Measurements from ENCODE around the gene PLK1.
"Not testable (repeated sequence)": the region's sequence is repeated elsewhere in the genome, so short reads cannot be mapped to it uniquely, and the experiment has no call there.

PLK1 gene

DNA sequence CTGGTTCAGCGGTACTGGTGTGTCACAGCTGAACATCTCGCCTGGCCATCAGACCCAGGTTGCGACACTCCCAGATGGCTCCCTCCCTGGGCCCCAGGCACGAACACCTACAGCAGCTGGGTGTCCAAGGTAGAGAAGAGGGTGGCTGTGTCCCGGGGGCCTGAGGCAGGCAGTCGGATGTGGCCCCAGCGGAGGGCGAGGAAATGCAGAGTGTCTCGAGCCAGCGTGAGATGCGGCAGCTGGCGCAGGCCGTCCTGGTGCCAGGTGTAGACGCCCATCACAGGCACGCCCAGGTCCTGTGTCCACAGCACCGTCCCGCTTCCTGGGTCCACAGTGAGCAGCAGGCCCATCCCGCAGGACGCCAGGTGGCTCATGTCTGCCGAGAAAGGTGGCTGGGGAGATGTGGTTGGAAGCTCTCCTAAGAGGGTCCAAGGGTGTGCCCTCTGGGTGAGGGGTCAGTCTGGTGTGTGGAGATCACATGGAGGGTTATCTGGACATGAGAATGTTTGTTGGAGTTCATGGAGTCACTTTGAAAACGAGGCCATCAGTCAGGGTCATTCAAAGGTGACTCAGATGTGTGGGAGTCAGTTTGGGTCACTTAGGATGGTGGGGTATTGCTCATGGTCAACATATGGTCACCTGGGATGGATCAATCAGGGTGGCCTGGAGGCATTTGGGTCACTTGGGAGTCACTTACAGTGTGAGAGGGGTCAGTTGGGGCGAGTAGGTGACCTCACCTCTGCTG lies 26.3 kb downstream of the PLK1 start:
- H3K27ac ChIP-seq, result no peak overlapping the region
- no peak overlapping the region for H3K4me3 ChIP-seq

DNA sequence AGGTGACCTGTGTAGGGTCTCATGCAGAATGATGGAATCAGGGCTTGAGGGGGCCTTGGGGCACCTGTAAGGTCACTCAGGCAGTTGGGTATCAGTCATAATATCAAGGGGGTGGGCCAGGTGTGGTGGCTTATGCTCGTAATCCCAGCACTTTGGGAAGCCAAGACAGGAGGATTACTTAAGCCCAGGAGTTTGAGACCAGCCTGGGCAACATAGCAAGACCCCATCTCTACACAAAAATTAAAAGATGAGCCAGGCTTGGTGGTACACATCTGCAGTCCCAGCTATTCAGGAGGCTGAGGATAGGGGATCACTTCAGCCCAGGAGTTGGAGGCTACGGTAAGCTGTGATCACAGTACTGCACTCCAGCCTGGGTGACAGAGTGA lies 26.8 kb downstream of the PLK1 start:
- no peak overlapping the region for H3K27ac ChIP-seq
- no peak overlapping the region for H3K4me3 ChIP-seq

DNA sequence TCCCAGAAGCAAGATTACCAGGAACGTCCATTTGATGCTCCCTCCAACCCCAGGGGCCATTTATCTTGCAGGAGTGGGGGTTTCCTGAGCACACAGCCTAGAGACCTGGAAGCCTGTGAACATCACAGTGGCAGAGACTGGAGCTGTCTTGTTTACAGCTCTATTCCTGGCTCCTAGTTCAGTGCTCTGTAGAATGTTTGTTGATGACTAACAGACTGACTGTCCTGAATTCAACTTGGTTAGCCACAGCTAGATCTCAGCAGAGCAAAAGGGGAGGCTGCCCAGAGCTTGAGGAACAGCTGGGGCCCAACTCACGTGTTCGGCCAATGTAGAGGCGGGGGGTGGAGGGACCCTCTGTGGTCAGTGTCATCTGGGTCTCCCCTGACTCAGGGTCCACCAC lies 27.8 kb downstream of the PLK1 start:
- H3K27ac ChIP-seq, result no peak overlapping the region
- H3K4me3 ChIP-seq, result no peak overlapping the region

DNA sequence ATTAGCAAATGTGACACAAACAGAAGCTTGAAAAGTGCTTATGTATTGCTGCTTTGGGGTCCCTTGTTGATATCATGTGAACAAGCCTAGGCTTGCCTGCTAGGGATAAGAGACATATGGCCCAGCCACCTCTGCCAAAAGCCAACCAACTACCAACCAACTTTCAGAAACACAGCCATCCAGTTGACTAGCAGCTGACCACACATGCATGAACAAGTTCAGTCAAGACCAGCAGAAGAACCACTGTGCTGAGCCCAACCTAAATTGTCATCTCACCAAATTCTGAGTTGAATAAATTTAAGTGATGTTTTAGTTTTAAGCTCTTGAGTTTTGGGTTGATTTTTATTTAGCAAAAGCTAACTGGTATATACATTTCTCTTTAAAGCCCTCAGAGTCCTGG lies 30.8 kb downstream of the PLK1 start:
- Histone ChIP-seq H3K27ac (no peak overlapping the region), H3K4me3 (no peak overlapping the region)

DNA sequence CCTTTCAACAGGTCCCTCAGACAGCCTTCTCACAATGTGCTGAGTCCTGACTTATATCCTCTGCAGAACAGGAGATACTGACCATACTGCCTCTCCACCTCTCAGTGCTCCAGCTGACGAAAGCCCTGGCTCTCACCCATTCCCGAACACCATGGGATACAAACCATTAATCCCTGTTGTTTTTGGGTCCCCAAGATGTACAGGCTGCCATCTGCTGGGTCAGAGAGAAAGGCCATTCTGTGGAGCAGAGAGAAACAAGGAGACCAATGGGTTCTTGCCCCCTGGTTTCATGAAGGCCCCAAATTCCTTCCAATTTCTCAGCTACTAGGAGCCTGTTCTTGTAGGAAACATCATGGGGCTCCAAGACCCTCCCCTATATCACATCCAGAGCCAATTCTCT lies 31.3 kb downstream of the PLK1 start:
- Histone ChIP-seq H3K4me3 (no peak overlapping the region), H3K27ac (no peak overlapping the region)

DNA sequence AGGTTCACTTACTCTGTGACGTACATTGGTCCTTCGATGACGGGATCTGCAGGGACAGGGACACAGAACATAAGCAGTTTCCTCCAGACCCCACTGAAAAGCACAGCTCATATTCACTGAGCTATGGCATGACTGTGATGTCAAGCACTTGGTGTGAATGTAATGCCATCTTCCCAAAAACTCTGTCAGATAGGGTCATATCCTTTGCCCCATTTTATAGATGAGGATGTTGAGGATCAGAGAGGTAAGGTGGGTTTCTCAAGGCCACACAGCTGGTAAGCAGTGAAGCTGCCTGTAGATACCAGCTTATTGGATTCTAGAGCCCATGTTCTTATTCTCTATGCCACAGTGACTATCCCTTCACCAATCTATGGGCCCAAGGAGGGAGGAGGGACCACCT lies 31.8 kb downstream of the PLK1 start:
- Histone ChIP-seq H3K27ac (no peak overlapping the region), H3K4me3 (no peak overlapping the region)

DNA sequence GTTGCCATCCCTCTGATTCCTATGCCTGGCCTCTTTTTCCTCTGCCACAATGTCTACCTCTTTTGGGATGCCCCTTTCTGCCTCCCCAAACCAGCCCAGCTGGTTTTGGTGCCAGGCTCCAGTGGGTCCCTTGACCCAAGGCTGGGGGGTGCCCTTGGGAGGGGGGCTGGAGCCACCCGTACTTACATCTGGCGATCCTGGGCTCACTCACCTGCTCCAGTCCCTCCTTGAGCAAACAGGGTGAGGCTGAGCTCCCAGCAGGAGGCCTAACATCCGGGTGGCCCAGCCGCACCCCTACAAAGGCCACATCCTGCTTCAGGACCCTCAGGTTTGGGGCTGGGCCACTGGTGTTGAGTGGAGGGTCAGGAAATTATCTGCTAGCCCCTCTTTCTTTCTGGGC lies 33.1 kb downstream of the PLK1 start:
- H3K27ac ChIP-seq, result no peak overlapping the region
- H3K4me3 ChIP-seq, result no peak overlapping the region

DNA sequence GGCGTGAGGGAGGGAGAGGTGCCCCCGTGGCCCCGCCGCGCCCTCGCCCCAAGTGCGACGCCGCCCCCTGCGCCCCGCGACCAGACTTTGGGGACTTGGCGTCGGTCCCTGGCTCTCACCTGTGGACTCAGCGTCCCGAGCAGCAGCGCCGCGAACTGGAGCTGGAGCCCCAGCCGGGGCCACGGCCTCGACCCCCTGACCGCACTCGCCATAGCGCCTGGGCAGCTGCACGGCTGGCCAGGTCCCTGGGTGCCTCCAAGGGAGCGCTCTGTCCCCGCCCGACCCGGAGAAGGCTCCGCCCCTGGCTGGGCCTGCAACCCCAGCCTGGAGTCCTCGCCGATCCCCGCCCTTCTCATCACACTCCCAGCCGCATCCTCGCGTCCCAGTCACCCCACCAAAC lies 34.3 kb downstream of the PLK1 start, which contains the start of gene ERN2:
Gene ERN2, minus strand, starts transcription at position 247 of the 400 bp plus-strand sequence. Its CDS starts 35 bp downstream, at position 212.
- Histone ChIP-seq H3K27ac (no peak within 1 kb of the TSS), H3K4me3 (no peak within 1 kb of the TSS)

DNA sequence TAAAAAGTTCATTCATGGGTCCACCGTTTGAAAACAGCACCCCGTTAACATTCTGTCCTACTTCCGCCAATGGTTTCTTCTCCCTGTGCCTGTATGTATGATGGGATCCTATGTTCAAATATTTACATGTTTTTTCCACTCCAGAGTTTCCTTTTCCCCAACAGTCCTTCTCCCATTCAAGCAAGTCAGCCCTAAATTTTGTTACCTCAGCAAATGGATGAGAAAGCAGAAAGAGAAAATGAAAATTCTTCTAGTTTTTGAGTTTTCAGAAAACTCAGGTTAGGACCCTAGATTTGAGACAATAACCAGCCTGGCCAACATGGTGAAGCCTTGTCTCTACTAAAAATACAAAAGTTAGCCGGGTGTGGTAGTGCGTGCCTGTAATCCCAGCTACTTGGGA lies 37.8 kb downstream of the PLK1 start:
- H3K4me3 ChIP-seq, result no peak overlapping the region
- H3K27ac ChIP-seq, result no peak overlapping the region

DNA sequence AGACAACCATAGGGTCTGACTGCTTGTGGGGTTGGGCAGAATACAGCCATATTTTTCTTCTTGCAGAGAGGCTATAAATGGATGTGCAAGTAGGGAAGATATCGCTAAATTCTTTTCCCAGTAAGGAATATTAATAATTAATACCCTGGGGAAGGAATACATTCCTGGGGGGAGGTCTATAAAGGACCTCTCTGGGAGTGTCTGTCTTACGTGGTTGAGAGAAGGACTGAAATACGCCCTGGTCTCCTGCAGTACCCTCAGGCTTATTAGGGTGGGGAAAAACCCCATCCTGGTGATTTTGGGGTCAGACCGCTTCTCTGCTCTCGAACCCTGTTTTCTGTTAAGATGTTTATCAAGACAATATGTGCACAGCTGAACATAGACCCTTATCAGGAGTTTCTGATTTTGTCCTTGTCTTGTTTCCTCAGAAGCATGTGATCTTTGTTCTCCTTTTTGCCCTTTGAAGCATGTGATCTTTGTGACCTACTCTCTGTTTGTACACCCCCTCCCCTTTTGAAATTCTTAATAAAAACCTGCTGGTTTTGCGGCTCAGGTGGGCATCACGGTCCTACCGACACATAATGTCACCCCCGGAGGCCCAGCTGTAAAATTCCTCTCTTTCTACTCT lies 44.0 kb downstream of the PLK1 start:
- H3K27ac ChIP-seq, H3K4me3 ChIP-seq: not testable (repeated sequence)

DNA sequence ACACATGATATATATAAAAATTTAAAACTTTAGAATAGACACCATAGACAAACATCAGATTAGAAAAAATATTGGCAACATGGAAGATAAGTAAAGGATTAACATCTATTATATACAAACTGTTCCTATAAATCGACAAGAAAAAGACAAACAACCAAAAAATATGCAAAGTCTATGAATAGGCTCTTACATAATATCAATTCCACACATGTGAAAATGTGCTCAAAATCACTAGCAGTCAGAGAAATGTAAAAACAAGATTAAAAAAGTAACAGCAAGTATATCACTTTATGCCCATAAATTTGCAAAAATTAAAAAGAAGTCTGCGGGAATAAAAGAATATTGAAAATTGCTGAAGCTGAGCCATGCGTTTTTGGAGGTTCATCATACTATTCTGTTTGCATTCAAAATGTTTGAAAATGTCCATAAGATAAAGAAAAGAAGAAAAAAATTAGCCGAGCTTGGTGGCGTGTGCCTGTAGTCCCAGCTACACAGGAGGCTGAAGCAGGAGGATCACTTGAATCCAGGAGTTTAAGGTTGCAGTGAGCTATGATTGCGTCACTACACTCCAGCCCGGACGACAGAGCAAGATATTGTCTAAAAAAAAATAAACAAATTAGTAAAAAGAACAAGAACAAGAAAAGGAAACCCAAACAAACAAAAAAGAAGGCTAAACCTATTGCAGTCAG lies 45.6 kb downstream of the PLK1 start:
- Histone ChIP-seq H3K27ac (no peak overlapping the region), H3K4me3 (no peak overlapping the region)

DNA sequence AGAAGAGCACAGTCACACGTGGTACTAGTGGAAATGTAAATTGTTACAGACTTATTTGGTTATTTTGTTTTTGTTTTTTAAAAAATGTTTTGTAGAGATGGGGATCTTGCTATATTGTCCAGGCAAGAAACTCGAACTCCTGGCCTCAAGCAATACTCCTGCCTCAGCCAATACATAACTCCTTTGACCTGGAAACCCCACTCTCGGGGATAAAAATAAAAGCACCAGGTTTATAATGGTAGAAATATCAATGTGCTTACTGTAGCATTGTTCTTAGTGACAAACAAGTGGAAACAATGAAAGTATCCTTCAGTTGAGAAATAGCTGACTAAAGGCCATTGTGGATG lies 46.1 kb downstream of the PLK1 start:
- Histone ChIP-seq H3K4me3 (no peak overlapping the region), H3K27ac (no peak overlapping the region)

DNA sequence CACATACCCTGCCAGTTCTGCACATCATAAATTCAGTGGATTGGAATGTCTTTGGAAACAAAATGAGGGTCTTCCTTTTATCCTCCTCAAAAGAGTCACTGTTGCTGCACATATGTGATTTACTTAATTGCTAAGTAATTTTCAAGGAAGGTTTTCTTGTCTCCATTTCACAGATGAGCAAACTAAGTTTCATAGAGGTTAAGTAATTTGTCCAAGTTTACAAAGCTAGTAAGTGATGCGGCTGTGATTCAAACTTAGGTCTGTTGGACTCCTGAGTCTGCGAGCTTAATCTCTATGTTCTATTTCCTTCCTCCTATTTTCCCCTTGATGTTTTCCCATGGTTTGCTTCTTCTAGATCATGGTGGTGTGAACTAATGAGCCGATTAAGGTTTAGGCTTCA lies 48.0 kb downstream of the PLK1 start:
- H3K4me3 ChIP-seq, result no peak overlapping the region
- H3K27ac ChIP-seq, result no peak overlapping the region

DNA sequence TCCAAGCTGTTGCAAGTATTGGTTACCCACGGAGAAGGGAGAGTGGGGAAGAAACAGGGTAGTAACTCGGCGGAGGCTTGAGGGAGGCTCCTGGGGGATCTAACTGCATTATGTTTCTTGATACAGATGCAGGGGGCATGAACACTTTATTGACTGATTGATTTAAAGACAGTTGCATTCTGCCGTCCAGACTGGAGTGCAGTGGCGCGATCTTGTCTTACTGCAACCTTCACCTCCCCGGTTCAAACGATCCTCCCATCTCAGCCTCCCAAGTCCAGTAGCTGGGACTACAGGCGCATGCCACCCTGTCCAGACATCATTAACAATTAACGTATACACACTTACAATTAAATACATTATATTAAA lies 49.4 kb downstream of the PLK1 start:
- H3K27ac ChIP-seq, result no peak overlapping the region
- no peak overlapping the region for H3K4me3 ChIP-seq

DNA sequence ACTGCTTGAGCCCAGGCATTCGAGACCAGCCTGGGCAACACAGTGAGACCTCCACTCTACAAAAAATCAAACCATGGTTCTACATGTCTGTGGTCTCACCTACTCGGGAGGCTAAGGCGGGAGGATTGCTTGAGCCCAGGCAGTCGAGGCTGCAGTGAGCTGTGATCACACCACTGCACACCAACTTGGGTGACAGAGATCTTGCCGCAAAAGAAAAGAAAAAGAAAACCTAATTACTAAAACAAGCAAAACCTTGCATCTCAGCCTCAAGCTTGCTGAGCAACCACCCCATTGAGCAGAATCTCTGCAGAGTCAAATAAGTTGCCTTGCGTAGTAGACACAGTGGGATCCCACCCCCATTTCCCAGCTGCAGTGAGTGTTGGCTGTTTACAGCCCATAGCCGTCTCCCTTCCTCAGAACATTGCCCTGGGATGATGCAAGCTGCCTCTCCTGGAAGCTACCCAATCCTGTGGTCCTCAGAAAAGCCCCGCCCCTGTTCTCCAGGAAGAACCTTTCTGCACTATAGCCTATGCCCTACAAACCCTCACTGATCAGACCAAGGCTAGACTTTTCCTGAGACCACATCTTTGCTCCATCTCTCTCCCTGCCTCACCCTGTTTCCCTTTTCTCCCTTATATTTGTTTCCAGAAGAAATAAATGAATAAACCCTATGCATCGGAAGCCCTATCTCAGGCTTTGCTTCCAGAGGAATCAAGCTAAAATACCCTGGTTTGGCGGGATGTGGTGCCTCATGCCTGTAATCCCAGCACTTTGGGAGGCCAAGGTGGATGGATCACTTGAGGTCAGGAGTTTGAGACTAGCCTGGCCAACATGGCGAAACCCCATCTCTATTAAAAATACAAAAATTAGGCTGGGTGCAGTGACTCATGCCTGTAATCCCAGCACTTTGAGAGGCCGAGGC lies 51.1 kb downstream of the PLK1 start:
- Histone ChIP-seq H3K4me3 (no peak overlapping the region), H3K27ac (no peak overlapping the region)

DNA sequence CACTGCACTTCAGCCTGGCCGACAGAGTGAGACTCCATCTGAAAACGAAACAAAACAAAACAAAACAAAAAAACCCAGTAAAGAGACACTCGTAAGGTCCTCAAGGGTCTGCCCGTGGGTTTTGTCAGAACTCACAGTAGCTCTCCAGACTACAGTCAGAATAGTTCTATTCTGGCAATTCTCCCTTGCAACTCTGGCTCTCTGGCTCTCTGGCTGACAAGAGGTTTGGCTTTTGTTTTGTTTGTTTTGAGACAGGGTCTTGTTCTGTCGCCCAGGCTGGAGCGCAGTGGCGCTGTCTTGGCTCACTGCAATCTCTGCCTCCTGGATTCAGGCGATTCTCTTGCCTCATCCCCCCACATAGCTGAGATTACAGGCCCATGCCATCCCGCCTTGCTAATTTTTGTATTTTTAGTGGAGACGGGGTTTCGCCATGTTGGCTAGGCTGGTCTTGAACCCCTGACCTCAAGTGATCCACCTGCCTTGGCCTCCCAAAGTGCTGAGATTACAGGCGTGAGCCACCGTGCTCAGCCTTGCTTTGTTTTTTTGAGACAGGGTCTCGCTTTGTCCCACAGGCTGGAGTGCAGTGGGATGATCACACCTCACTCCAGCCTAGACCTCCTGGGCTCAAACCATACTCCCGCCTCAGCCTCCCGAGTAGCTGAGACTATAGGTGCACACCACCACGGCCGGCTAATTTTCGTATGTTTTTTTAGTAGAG lies 55.6 kb downstream of the PLK1 start:
- Histone ChIP-seq H3K4me3 (no peak overlapping the region), H3K27ac (no peak overlapping the region)

DNA sequence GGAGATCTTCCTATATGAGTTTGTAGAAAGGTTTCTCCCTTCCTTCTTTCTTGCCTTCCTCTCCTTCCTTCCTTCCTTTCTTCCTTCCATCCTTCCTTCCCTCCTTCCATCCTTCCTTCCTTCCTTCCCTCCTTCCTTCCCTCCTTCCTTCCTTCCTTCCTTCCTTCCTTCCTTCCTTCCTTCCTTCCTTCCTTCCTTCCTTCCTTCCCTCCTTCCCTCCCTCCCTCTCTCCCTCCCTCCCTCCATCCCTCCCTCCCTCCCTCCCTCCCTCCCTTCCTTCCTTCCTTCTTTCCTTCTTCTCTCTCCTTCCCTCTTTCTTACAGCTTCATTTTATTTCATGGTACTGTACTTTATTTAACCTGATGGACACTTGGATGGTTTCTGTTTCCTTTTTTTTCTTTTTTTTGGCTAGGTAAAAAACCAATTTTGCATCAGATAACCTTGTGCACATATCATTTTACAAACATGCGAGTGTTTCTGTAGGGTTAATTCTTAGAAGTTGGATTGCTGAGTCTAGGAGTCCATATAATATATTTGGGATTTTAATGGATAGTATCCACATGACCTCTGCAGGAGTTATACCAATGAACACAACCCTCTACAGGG lies 58.8 kb downstream of the PLK1 start:
- H3K27ac ChIP-seq, H3K4me3 ChIP-seq: not testable (repeated sequence)

DNA sequence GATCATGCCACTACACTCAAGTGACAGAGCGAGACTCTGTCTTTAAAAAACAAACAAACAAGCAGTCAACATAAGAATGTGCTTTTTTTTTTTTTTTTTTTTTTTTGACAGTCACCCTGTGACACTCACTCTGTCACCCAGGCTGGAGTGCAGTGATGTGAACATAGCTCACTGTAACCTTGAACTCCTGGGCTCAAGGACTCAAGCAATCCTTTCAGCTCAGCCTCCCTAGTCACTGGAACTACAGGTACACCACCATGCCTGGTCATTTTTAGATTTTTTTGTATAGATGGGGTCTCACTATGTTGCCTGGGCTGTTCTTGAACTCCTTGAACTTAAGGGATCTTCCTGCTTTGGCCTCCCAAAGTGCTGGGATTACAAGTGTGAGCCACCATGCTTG lies 60.8 kb downstream of the PLK1 start:
- no peak overlapping the region for H3K4me3 ChIP-seq
- no peak overlapping the region for H3K27ac ChIP-seq

All from skin epidermis (tissue), 12 donors.